Renal cortex interstitium (tissue), 11 donors: ENCODE results near the gene GLYR1. TPM values are rescaled to one million over a fixed set of nuclear protein-coding genes. Genes with fewer than 3 reads are reported as not detected.

Experiments
- DNase-seq, 11 donors: peaks; one replicate each; pipeline ENCODE4 v3.0.0-alpha.2; 2013; ENCODE audit warnings: low read depth in 9 of 11, low spot score in 4 of 11; ENCODE audit errors: extremely low read depth in 1 of 11
- polyA plus RNA-seq, 3 donors: library from polyadenylated mRNA; unstranded; fragments of 120-200 nt; gene quantifications; one replicate each; pipeline ENCODE4 v1.2.1, GENCODE V29; 2013; ENCODE audit not compliant: insufficient read length in 3 of 3

GLYR1 gene
- polyA plus RNA-seq, 3 donors = 79.8 to 134 (median 127) TPM

DNA sequence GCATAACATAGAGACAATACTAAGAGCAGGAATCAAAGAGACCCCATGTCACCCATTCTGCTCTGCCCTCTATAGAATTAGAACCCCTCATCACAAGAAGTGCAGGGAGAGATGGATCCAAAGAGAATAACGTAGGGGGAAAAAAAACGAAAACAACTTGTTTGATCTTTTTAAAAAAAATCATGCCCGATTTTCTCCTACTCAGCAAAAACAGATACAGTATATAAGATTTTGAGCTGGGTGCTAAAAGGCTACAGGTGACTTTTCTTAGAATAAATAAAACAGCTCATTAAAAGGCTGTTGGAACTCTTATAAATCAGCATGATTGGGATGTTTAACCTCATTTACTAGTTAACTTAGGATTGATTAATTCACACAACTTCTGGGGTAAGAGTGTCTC lies 17.6 kb upstream of the GLYR1 start:
- DNase-seq = no peak

GRCh38 chr16:4862639-4863038 lies 15.6 kb upstream of the GLYR1 start:
- DNase-seq = no peak

GRCh38 chr16:4860727-4861342 lies 13.7 kb upstream of the GLYR1 start:
- no peak for DNase-seq

DNA sequence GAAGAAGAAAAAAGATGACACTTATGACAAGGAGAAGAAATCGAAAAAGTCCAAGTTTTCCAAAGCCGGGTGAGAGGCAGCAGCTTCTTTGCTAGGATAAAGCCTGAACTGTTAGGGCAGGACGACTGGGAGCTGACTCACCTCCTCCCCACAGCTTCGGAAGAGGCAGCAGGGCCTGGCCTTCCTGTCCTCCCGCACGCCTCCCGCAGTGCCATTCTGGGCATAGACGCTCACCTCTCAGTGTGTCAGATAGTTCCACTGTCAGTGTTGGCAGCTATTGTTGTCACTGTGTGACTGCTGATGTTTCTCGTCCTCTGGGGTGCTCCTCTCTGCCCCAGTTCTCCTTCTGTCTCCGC lies 12.8 kb upstream of the GLYR1 start:
- DNase-seq = no peak

DNA sequence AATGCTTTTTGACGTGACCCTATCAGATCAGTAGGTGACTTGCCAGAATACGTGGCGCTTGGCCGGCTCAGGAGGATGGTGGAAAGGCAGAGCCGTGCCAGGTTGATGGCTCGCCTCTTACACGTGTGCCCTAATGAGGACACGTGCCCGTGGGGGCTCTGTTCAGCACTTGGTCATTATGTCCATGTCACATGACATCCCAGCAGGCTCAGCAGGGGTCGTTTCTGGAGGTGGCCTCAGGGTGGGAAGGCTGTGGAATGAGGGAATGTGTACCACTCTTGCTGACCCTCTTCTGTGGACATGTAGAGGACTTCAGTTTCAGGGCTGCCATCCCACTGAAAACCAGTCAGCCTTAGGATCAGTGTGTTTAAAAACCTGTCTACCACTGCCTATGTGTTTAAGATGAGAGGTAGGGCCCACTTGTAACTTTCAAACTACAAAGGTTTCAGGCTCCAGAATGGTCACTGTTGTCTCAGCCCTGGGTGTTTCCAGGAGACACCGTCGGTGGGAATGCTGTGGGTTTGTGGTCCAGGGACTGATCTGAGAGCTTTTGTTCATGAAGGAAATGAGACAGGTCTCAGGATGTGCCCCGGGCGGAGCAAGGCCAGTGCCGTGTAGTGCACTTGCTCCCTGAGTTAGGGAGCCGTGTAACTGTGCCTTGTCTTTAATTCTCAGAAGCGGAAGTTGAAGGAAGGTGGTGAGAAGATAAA lies 12.3 kb upstream of the GLYR1 start:
- no peak for DNase-seq

DNA sequence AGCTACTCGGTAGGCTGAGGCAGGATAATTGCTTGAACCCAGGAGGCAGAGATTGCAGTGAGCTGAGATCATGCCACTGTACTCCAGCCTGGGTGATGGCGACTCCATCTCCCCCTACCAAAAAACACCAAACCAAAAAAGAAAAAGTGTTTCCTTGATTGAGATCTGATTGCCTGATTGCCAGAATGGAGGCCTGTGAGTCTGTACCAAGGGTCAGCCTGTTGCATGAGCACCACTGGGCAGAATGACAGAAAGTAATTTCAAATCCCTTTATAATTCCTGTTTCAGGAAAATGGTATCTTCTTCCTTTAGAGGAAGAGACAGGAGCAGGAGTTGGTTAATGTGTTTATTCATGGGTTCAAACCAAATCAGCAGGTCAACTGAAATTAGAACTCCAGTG lies 8.7 kb upstream of the GLYR1 start:
- DNase-seq = no peak

DNA sequence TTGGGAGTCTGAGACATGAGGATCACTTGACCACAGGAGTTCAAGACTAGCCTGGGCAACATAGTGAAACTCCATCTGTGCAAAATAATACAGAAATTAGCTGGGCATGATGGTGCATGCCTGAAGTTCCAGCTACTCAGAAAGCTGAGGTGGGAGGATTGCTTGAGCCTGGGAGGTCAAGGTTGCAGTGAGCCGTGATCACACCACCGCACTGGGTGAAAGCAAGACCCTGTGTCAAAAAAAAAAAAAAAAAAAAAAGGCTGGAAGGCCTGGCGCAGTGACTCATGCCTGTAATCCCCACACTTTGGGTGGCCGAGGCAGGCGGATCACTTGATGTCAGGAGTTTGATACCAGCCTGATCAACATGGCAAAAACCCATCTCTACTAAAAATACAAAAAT lies 8.3 kb upstream of the GLYR1 start:
- no peak for DNase-seq

GRCh38 chr16:4852221-4852872 lies 5.3 kb upstream of the GLYR1 start:
- DNase-seq = no peak

DNA sequence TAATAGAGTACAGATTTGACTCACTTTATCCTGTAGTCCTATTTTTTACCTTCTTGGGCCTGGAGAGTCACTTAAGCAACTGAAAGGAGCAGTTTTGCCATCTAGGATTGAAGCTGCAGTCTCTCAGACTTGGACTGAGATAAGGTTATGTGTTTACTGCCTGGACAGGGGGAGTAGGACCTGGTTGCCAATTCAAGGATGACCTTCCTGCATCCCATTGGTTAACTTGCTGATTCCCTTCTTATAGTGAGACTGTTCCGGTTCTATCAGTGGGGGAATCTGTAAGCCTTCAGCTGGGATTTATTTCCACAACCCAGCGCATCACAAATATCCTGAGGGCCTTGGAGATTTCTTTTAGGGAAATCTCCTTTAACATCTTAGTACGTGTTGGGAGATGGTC lies 3.1 kb upstream of the GLYR1 start:
- DNase-seq = no peak

- peak in 6 of 11 donors; percentile 8 to 20 (median 14) for DNase-seq
Observed at GRCh38 chr16:4847774-4848587, 893 bp upstream of the GLYR1 start.

GRCh38 chr16:4846503-4846900 lies 586 bp downstream of the GLYR1 start:
- DNase-seq = peak in 6 of 11 donors; percentile 18 to 63 (median 42)

DNA sequence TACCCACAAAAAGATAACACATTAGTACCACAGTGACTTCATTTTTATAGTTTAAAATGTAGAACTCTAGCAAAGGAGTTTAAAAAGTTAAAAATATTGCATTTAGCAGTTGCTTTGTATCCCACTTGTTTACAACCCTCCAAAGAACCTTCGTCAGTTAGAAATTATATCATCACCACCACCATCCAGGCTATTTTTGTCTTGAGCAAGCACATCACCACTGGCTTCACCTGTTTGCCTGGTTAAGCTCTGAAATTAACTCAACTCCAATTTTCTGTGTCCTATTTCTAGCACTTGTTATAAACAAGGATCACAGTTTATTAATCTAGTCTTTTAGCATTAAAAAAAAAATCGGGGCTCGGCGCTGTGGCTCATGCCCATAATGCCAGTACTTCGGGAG lies 6.1 kb downstream of the GLYR1 start:
- no peak for DNase-seq

DNA sequence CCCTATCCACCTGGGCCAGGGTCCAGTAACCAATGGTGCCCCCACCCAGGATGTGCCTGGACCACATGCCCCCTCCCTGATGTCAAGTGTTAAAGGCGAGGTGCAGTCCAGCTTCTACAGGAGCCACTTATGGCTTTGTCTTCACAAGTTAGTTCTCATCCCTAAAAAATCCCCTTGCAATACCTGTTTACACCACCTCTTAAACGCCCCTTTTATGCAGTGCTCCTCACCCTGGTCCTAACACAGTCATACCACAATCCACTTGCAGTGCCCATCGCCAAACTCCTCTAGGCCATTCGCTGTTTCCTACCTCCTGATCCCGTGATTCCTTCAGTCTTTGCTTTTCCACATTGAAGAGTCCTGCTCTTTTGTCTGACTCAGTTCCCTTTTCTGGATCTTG lies 7.1 kb downstream of the GLYR1 start:
- no peak for DNase-seq

GRCh38 chr16:4837733-4838501 lies 9.2 kb downstream of the GLYR1 start:
- no peak for DNase-seq

- DNase-seq = no peak
Observed at GRCh38 chr16:4836727-4837126, 10.4 kb downstream of the GLYR1 start.

- no peak for DNase-seq
Observed at GRCh38 chr16:4833584-4833983, 13.5 kb downstream of the GLYR1 start.

DNA sequence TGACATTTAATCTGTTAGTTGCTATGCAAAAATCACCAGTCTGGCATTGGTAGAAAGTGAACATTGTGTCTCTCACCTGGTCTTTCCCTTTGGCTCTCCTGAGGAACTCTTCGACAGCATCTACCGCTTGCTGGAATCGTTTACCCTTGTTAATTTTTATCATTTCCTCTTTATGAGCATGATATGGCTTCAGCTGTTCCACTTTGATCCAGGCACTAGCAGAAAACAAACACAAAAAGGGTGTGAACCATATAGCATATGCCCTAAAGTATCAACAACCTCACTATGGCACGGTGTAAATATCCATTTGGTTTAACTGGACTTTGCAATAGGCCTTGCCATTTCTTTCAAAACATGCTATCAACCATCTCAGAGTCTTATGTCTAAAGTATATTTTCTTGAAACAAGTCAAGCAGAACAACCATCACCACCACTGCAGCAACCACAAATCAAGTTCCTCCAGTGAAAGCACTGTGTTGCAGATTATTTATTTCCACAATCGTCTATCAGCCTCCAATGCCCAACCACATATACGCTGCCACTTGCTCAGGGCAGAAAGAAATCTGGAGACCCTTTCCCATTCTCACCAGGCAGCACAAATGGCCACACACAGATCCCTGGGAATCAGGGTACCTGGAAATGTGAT lies 14.3 kb downstream of the GLYR1 start:
- DNase-seq = no peak

- DNase-seq = no peak
Observed at GRCh38 chr16:4831616-4832015, 15.5 kb downstream of the GLYR1 start.

DNA sequence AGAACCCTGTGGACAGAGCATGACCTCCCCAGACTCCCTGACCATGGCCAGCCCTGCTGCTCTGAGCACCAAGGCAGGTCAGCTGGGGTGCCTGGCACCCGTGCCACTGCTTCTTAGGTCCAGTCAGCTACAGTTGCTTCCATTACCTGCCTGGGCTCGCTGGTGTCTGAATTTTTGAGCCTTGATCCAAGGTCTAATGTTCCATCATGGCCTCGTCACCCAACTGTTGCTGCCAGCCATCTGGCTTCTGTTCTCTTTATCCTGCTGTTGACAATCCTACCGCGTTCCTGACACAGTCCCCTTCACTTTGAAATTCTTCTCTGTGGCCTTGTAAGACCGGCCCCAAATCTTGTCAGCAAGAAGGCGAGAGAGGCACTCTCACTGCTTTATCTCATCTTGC lies 16.7 kb downstream of the GLYR1 start:
- DNase-seq = no peak
